Naive thymus-derived CD8-positive, alpha-beta T cell (primary cell): ENCODE results near the gene USP13. TPM values are rescaled to one million over a fixed set of nuclear protein-coding genes. Genes with fewer than 3 reads are reported as not detected.
"Not testable (repeated sequence)": the region's sequence is repeated elsewhere in the genome, so short reads cannot be mapped to it uniquely, and the experiment has no call there.

ENCODE experiments used
- ATAC-seq, 2 donors: fragments of 150-1000 bp; cut with Tn5 transposase in 1 of 2; sonication (Bioruptor Pico), chemical (Tn5 transposase) in 1 of 2; 1 replicate in 1 of 2; 2 replicates in 1 of 2; pipeline ENCODE4 v1.10.0; 2021; ENCODE audit warnings: mild to moderate bottlenecking in 2 of 2, moderate library complexity in 2 of 2
- POLR2A ChIA-PET: fragments of 350-600 bp; sonication (Branson Sonifier 250); formaldehyde crosslinking; loops from one replicate; lab custom pipeline; 2021; ENCODE audit warnings: antibody characterized with exemption; lab: Charles Lee
- DNase-seq, 10 donors: peaks; one replicate each; pipeline versions ENCODE4 v3.0.0 to v3.0.0-alpha.2; 2020 to 2022
- H3K27ac Mint-ChIP-seq, 10 donors: one replicate each; pipeline ENCODE4 v1.8.0; 2020 to 2022; ENCODE audit warnings: mild to moderate bottlenecking in 10 of 10, mixed read lengths in 10 of 10, moderate library complexity in 4 of 10, inconsistent platforms in 1 of 10
- H3K27me3 Mint-ChIP-seq, 5 donors: one replicate each; pipeline ENCODE4 v1.8.0; 2021 to 2022; ENCODE audit warnings: mixed read lengths in 5 of 5
- H3K36me3 Mint-ChIP-seq, 3 donors: one replicate each; pipeline ENCODE4 v1.8.0; 2020 to 2022; ENCODE audit warnings: mixed read lengths in 3 of 3, mild to moderate bottlenecking in 2 of 3, inconsistent platforms in 1 of 3
- H3K4me1 Mint-ChIP-seq, 4 donors: one replicate each; pipeline ENCODE4 v1.8.0; 2021 to 2022; ENCODE audit warnings: mixed read lengths in 4 of 4
- H3K4me3 Mint-ChIP-seq, 10 donors: one replicate each; pipeline ENCODE4 v1.8.0; 2020 to 2022; ENCODE audit warnings: mild to moderate bottlenecking in 10 of 10, mixed read lengths in 10 of 10, moderate library complexity in 6 of 10, inconsistent platforms in 1 of 10
- H3K9me3 Mint-ChIP-seq, 9 donors: one replicate each; pipeline ENCODE4 v1.8.0; 2020 to 2022; ENCODE audit warnings: mixed read lengths in 9 of 9, mild to moderate bottlenecking in 3 of 9, inconsistent platforms in 1 of 9, moderate library complexity in 1 of 9
- polyA plus RNA-seq, 3 donors: library from polyadenylated mRNA; unstranded; fragments of 300-500 nt; fragmentation: Illumina TruSeq; gene quantifications; one replicate each; pipeline ENCODE4 v1.2.3, GENCODE V29; 2021
- total RNA-seq, 8 experiments: library from RNA in 2 of 8; stranded (reverse) in 2 of 8; gene quantifications; one replicate each; pipeline ENCODE4 v1.2.3 and lab custom pipeline; 2021 to 2026

Gene USP13
- total and polyA plus RNA-seq, 5 experiments from 2014 or later, result 3.7 to 12.0 (median 9.1) TPM

DNA sequence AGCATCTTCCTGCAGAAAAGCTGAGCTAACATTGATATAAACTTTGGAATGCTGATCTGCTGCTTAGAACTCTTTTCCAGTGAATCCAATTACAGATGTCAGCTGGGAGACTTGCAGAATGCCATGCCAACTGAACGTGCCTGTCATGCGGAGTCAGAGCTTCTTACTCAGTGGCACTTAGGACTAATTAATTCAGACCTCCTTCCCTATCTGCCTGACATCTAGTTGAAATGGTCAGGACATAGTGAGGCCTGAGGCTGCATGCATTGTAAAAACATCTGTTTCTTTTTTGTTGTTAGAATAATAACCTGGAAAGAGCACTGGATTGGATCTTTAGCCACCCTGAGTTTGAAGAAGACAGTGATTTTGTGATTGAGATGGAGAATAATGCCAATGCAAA is 112.6 kb downstream of the USP13 start:
- POLR2A ChIA-PET, result no interaction called here
- Mint-ChIP-seq H3K9me3 (no peaks in the 10 kb centered on the region), H3K36me3 (peaks cover 0 to 79% (median 46%) of the 10 kb centered on the region in 3 donors), H3K4me3 (no peak overlapping the region), H3K27ac (no peak overlapping the region), H3K4me1 (peaks cover 0 to 6% (median 0%) of the 10 kb centered on the region in 4 donors), H3K27me3 (no peaks in the 10 kb centered on the region)
- DNase-seq (no peak), ATAC-seq (no peak)

DNA sequence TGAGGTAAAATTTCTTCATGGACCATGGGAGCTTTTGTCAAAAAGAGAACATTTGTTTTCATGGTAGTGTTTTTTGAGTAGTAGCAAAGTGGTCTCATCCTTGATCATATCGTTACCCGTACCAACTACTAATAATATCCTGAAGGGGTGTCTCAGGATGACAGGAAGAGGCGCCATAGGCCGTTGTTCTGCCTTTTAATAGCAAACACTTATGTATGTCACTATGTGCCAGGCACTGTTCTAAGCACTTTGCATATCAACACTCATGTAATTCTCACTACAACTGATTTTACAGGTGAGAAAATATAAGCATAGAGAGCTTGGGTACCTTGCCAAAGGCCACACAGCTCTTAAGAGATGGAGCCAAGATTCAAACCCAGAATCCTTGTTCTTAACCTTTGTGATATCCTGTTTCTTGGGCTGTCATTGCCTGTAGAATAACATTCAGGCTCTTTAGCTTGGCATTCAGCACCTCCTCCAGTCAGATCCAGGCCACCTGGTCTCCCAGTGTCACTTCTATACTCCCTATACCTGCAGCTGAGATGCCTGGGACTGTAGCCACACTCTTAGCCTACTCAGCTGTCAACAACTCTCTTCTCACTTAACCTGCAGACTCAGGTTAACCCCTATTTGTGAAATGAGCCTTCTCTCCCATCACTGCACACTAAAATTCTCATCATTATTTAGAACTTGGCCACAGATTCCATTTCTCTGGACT is 113.7 kb downstream of the USP13 start:
- Mint-ChIP-seq H3K9me3 (no peaks in the 10 kb centered on the region), H3K36me3 (peaks cover 0 to 79% (median 41%) of the 10 kb centered on the region in 3 donors), H3K4me1 (peaks cover 0 to 6% (median 0%) of the 10 kb centered on the region in 4 donors), H3K27ac (no peak overlapping the region), H3K27me3 (no peaks in the 10 kb centered on the region), H3K4me3 (no peak overlapping the region)
- DNase-seq (no peak), ATAC-seq (no peak)
- POLR2A ChIA-PET, result no interaction called here

DNA sequence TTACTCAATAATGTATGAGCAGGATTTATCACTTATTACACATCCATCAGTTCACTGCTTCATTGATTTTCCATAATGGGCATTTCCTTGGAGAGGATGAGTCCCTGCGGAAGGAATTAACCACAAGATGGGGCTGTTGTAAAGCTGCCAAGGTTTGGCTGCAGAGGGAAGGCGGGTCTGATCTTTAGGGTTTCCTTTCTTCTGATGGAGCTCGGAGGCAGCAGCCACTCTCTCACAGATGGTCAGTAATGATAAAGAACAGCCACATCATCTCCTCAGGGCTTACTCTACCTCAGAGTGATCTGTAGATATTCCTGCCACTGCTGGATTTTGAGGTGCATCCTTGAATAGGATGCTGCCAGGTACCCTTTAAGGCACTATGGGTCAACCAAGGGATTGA is 115.2 kb downstream of the USP13 start:
- POLR2A ChIA-PET, result no interaction called here
- no peak overlapping the region for H3K4me3 Mint-ChIP-seq
- peaks cover 0 to 6% (median 0%) of the 10 kb centered on the region in 4 donors for H3K4me1 Mint-ChIP-seq
- H3K36me3 Mint-ChIP-seq, result peaks cover 0 to 79% (median 38%) of the 10 kb centered on the region in 3 donors
- no peak for ATAC-seq
- H3K9me3 Mint-ChIP-seq, result no peaks in the 10 kb centered on the region
- no peak for DNase-seq
- H3K27me3 Mint-ChIP-seq, result no peaks in the 10 kb centered on the region
- H3K27ac Mint-ChIP-seq, result peak overlapping the region in 1 of 10 donors; percentile 41

- Mint-ChIP-seq H3K4me3 (no peak overlapping the region), H3K27ac (no peak overlapping the region), H3K27me3 (no peaks in the 10 kb centered on the region), H3K36me3 (peaks cover 9 to 80% (median 50%) of the 10 kb centered on the region in 3 donors), H3K9me3 (peaks cover 0 to 4% (median 0%) of the 10 kb centered on the region in 9 donors), H3K4me1 (peaks cover 0 to 6% (median 0%) of the 10 kb centered on the region in 4 donors)
- ATAC-seq, result no peak
- POLR2A ChIA-PET, result no interaction called here
- no peak for DNase-seq
Measured at GRCh38 chr3:179769411-179770247, 116.8 kb downstream of the USP13 start.

DNA sequence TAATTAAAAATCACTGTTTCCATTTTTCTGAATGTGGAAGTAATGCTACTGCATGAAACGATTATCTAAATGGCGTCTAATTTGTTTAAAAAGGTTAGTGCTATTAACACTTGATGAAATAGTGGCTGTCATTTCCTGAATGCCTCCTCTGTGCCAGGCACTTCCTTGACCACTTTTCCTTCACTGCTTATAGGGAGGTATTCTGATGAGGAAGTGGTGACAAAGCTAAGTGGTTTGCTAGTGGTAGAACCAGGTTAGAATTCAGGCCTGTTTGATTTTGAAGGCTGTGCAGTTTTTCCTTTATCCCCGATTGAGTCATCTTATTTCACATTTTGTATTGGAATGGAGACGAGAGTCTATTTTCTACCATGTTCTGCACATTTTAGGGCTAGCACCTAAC is 119.0 kb downstream of the USP13 start:
- Mint-ChIP-seq H3K9me3 (peaks cover 0 to 4% (median 2%) of the 10 kb centered on the region in 9 donors), H3K4me1 (peaks cover 0 to 6% (median 0%) of the 10 kb centered on the region in 4 donors), H3K27me3 (no peaks in the 10 kb centered on the region), H3K27ac (peak overlapping the region in 1 of 10 donors; percentile 15), H3K4me3 (no peak overlapping the region), H3K36me3 (peaks cover 9 to 65% (median 45%) of the 10 kb centered on the region in 3 donors)
- DNase-seq (no peak), ATAC-seq (no peak)
- POLR2A ChIA-PET, result interaction anchor here (0.5 kb wide), 1 partner anchor 56 kb away, joined by 5 read pairs; no protein-coding TSS in a partner anchor

DNA sequence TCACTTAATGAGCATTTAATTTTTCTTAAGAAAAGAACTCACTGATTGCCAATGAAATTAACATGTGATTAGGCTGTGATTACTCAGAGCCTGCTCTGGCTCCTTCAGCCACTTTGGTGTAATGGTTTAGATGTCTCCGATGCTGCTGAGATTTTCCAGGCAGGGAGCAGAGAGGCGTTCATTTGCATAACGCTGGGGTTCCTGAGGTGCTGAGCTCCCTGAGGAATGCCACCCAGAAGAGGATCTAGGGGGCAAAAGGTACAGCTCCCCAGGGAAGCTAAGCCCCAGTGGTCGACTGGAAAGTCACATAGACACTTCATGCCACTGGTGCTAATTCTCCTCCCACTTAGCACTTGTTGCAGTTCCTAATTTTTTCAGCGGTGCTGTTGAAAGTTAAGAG is 119.5 kb downstream of the USP13 start:
- Mint-ChIP-seq H3K36me3 (peaks cover 9 to 64% (median 48%) of the 10 kb centered on the region in 3 donors), H3K4me3 (no peak overlapping the region), H3K9me3 (peaks cover 0 to 4% (median 2%) of the 10 kb centered on the region in 9 donors), H3K27me3 (no peaks in the 10 kb centered on the region), H3K27ac (no peak overlapping the region), H3K4me1 (peaks cover 0 to 6% (median 0%) of the 10 kb centered on the region in 4 donors)
- POLR2A ChIA-PET, result no interaction called here
- DNase-seq, result no peak
- no peak for ATAC-seq

GRCh38 chr3:179775416-179776122 is 122.7 kb downstream of the USP13 start:
- POLR2A ChIA-PET, result no interaction called here
- H3K36me3 Mint-ChIP-seq, result peaks cover 25 to 67% (median 63%) of the 10 kb centered on the region in 3 donors
- no peaks in the 10 kb centered on the region for H3K27me3 Mint-ChIP-seq
- DNase-seq (no peak), ATAC-seq (no peak)
- no peak overlapping the region for H3K4me3 Mint-ChIP-seq
- no peak overlapping the region for H3K27ac Mint-ChIP-seq
- H3K9me3 Mint-ChIP-seq, result peaks cover 0 to 11% (median 4%) of the 10 kb centered on the region in 9 donors
- peaks cover 0 to 3% (median 0%) of the 10 kb centered on the region in 4 donors for H3K4me1 Mint-ChIP-seq

DNA sequence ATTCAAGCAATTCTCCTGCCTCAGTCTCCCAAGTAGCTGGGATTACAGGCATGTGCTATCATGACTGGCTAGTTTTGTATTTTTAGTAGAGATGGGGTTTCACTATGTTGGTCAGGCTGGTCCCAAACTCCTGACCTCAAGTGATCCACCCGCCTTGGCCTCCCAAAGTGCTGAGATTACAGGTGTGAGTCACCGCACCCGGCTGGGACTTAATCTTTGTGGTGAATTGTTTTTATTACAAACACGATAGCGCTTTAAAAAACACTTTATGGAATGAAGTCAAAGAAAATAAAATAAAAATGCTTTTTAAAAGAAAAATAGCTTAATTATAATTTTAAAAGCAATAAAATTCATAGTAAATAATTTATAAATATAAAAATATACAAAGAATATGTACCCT is 130.0 kb downstream of the USP13 start:
- H3K27me3 Mint-ChIP-seq, DNase-seq, ATAC-seq, H3K27ac Mint-ChIP-seq, H3K4me1 Mint-ChIP-seq, H3K4me3 Mint-ChIP-seq, POLR2A ChIA-PET: not testable (repeated sequence)
- Mint-ChIP-seq H3K9me3 (peaks cover 0 to 11% (median 2%) of the 10 kb centered on the region in 9 donors), H3K36me3 (peaks cover 25 to 65% (median 61%) of the 10 kb centered on the region in 3 donors)

DNA sequence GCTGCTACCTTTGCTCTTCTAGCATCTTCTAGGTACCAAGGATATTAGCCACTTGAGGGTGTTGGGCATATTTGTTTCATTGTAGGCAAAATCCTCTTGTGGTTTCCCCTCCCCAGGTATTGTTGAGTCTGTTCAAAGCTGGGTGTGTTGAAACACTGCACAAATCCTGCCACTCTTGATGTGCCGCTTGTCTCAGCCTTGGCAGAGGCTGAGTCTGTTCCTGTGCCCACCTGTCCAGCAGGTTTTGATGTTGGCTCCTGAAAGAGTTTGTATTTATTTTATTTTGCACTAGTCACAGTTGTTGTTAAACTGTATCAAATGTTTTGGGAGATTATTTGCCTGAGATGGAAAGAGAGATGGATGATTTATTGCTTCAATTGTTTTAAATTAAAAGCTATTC is 136.2 kb downstream of the USP13 start:
- no peak overlapping the region for H3K4me3 Mint-ChIP-seq
- H3K4me1 Mint-ChIP-seq, result no peaks in the 10 kb centered on the region
- peaks cover 0 to 24% (median 15%) of the 10 kb centered on the region in 3 donors for H3K36me3 Mint-ChIP-seq
- H3K9me3 Mint-ChIP-seq, result peaks cover 0 to 10% (median 0%) of the 10 kb centered on the region in 9 donors
- no peak for ATAC-seq
- POLR2A ChIA-PET, result no interaction called here
- DNase-seq, result no peak
- H3K27me3 Mint-ChIP-seq, result no peaks in the 10 kb centered on the region
- peak overlapping the region in 1 of 10 donors; percentile 63 for H3K27ac Mint-ChIP-seq

GRCh38 chr3:179791793-179792192 is 139.0 kb downstream of the USP13 start:
- peaks cover 0 to 6% (median 2%) of the 10 kb centered on the region in 4 donors for H3K4me1 Mint-ChIP-seq
- peaks cover 0 to 4% (median 0%) of the 10 kb centered on the region in 5 donors for H3K27me3 Mint-ChIP-seq
- no peak overlapping the region for H3K4me3 Mint-ChIP-seq
- H3K36me3 Mint-ChIP-seq, result peaks cover 0 to 9% (median 5%) of the 10 kb centered on the region in 3 donors
- H3K27ac Mint-ChIP-seq, result no peak overlapping the region
- ATAC-seq (no peak), DNase-seq (no peak)
- peaks cover 0 to 10% (median 0%) of the 10 kb centered on the region in 9 donors for H3K9me3 Mint-ChIP-seq
- POLR2A ChIA-PET, result no interaction called here

DNA sequence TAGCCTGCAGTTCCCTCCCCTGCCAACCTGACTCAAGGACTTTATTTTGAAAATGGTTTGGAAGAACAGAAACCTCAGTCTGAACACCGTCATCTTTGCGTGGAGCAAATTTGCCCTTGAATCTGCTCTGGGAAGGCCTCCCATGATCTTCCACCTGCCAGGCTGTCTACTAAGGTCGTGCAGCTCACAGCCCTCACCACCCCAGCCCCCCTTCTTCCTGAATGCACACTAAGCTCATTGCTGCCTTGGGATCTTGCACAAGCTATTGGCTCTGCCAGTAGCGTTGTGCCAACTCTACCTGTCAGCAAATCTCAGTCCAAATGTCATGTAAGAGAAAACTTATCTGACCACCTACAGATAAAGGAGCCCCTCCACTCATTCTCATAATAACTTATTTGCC is 141.5 kb downstream of the USP13 start:
- no peak for DNase-seq
- no peak for ATAC-seq
- Mint-ChIP-seq H3K9me3 (peaks cover 0 to 10% (median 0%) of the 10 kb centered on the region in 9 donors), H3K4me1 (peaks cover 0 to 6% (median 2%) of the 10 kb centered on the region in 4 donors), H3K27me3 (peaks cover 0 to 4% (median 0%) of the 10 kb centered on the region in 5 donors), H3K36me3 (peaks cover 0 to 1% (median 0%) of the 10 kb centered on the region in 3 donors), H3K27ac (no peak overlapping the region), H3K4me3 (no peak overlapping the region)
- POLR2A ChIA-PET, result no interaction called here

- Mint-ChIP-seq H3K4me3 (no peak overlapping the region), H3K4me1 (peaks cover 0 to 6% (median 2%) of the 10 kb centered on the region in 4 donors), H3K27me3 (peaks cover 0 to 6% (median 0%) of the 10 kb centered on the region in 5 donors), H3K27ac (no peak overlapping the region), H3K9me3 (peaks cover 0 to 6% (median 0%) of the 10 kb centered on the region in 9 donors), H3K36me3 (peaks cover 0 to 1% (median 0%) of the 10 kb centered on the region in 3 donors)
- no peak for ATAC-seq
- DNase-seq, result no peak
- POLR2A ChIA-PET, result no interaction called here
Measured at GRCh38 chr3:179796421-179796820, 143.6 kb downstream of the USP13 start.
